AML-193 (cell line): Measurements from ENCODE around the gene SYT9.

Source experiments
- DNase-seq, 2 experiments: peaks; one replicate each; lab custom pipeline; 2025; lab: John Stamatoyannopoulos, UW

The SYT9 gene, protein sequence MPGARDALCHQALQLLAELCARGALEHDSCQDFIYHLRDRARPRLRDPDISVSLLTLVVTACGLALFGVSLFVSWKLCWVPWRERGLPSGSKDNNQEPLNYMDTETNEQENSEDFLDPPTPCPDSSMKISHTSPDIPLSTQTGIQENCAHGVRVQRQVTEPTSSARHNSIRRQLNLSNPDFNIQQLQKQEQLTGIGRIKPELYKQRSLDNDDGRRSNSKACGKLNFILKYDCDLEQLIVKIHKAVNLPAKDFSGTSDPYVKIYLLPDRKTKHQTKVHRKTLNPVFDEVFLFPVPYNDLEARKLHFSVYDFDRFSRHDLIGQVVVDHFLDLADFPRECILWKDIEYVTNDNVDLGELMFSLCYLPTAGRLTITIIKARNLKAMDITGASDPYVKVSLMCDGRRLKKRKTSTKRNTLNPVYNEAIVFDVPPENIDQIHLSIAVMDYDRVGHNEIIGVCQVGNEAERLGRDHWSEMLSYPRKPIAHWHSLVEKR

DNA sequence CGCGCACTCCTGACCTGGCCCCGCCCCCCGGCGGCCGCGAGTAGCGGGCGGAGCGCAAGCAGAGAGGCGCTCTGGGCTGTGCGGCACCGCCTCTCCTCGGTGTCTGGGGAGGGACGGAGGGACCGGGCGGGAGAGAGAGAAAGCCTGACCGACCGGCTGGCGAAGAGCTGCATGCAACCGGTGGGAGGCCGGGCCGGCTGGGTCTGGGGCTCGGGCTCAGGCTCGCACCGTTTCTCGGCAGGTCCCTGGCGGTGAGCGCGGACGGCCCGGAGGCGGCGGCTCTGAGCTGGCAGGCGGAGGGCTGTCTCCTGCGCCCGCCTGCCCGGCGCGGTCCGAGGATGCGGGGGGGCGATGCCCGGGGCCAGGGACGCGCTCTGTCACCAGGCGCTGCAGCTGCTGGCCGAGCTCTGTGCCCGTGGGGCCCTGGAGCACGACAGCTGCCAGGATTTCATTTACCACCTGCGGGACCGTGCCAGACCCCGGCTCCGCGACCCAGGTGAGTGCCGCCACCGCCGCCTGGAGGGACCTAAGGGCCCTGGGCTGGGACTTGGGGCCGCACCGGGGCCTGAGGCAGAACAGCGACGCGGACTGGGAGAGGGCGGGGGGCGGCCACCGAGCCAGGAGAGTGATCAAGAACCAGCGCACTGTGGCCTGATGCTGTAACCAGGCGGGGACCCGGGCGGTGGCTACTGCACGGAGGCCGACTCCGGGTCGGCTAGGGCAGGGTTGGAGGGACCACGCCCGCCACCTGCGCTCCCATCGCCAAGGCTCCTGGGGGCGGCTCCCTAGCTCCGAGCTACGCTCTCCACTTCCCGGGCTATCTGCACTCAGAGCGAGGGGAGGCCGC lies at the start of gene SYT9:
Gene SYT9 (plus strand): TSS at position 69 of the 847 bp plus-strand sequence. CDS start 283 bp downstream, at position 352.
- no peak for DNase-seq

DNA sequence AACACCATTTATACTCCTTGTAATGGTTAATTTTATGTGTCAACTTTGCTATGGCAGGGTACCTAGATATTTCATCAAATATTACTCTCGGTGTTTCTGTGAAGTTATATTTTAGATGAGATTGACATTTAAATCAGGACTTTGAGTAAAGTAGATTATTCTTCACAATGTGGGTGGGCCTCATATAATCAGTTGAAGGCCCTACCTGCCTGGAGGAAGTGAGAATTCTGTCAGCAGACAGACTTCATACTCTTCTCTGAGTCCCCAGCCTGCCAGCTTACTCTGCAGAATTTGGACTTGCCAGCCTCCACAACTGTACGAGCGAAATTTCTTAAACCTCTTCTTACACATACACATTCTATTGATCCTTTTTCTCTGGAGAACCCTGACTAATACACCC lies 49.3 kb upstream of the SYT9 start:
- no peak for DNase-seq

DNA sequence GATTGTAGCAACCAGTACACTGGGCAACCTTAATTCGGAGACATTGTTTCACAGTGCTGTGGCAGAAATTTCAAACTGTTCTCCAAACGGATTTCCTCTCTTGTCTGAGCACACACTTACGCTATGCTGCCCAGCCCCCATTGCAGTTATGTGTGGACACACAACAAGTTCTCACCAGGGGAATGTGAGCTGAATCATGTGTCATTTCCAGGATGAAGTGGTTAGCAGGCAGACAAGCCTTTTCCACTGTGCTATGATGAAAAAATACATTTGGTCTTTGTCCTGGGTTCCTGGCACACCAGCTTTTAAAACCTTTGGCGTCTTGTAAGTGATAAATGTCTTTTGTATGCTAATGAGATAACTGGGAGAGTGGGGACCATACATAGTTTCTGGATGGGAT lies 46.9 kb upstream of the SYT9 start:
- no peak for DNase-seq

DNA sequence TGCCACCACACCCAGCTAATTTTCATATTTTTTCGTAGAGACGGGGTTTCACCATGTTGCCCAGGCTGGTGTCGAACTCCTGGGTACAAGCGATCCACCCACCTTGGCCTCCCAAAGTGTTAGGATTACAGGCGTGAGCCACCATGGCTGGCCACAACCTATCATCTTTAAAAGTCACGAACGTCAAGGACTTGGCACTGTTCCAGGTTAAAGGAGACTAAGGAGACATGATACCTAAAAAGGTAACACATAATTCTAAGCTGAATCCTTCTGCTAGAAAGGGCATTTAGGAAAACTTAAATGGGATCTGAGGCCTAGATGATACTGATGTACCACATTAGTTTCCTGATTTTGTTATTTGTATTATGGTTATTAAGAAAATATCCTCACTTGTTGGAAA lies 43.3 kb upstream of the SYT9 start:
- DNase-seq, result no peak

DNA sequence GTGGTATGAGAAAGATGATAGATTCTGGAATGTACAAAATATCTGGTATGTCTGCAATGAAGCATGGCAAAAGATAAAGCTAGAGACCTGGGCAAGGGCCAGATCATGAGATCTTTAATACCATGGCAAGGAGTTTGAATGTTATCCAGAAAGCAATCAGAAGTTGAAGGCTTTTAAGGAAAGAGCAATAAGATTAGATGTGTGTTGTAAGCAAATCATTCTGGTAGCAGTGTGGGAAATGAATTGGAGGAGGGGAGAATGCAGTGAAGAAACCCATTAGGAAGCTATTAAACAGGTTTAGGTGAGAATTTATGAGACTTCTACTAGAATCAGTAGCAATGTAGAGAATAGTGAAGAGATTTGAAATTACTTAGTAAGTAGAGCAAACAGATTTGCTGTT lies 32.2 kb upstream of the SYT9 start:
- no peak for DNase-seq

DNA sequence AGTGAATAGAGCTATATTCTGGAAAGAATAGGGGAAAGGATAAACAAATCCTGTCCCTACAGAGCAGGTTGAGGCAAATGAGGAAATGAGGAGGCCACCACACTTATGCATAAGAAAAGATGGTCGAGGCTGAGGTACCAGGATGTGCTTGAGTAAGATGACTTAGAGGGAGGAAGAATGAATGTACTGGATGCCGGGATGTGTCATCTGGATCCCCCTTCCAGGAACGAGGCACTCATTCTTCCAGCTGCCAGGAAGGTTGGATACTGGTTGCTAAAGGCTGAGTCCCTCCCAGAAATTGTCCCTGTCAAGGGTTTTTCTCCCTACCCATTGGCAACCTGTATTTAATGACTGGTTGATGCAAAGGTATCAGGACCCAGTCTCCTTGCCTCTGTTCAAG lies 31.1 kb upstream of the SYT9 start:
- DNase-seq, result no peak

DNA sequence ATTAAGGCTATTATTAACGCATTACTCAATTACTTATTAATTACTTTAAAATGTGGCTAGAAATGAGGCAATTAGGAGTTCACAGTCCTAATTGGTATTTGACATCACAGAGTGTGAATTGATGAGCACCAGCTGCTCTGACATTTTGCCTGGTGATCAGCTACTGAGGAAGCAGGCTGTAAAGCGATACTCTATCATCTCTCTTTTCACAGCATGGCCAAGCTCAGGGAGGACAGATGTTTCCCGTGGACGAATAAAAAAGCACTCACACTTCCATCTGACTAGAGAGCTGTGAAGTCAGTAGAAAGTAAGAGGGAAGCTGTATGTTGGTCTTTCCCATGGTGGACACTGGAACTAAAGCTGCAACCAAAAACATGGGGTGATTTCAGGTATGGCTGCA lies 29.1 kb upstream of the SYT9 start:
- no peak for DNase-seq

DNA sequence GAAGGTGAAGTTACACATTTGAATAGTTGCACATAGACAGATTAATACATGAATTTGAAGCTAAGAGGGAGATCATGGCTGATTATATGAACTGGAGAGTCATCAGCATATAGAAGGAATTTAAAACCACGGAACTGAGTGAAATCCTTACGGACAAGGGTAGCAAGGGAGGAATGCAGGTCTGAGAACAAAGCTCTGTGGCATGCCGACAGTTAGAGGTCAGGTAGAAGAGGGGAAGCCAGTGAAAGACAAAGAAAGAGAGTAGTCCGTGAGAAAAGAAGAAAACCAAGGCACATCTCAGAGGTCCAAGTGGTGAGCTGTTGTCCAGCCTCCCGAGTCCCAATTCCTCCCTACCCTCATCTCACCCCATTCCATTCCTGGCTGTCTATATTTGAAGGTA lies 11.8 kb upstream of the SYT9 start:
- DNase-seq, result no peak

DNA sequence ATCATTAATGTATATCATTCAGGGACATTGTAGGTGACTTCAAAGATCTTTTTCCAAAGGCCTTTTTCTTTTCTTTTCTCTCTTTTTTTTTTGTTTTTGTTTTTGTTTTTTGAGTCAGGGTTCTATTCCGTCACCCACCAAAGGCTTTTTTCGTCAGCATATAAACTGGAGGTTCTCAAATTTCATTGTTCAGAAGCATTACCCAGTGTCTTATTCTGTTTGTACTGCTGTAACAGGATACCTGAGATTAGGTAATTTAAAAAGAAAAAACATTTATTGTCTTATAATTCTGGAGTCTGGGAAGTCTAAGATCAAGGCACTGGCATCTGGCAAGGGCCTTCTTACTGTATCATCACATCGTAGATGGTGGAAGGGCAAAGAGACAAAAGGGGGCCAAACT lies 6.4 kb upstream of the SYT9 start:
- DNase-seq, result no peak

DNA sequence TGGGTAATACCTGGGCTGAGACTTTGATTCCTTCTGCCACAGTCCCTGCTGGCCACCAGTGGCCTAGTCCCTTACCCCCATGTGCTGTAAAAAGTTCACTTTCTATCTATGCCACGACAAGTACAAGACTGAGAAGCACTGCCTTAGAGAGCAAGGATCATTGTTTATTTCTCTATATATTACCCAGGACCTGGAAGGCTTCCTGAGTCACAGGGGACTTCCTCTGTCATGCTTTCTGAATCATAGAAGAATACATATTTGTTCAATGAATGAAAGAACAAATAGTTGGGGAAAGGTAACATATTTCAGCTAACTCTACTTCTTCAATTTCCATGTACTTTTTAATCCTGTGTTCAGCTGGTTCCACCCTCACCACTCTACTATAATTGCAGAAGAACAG lies 5.5 kb upstream of the SYT9 start:
- DNase-seq, result no peak

DNA sequence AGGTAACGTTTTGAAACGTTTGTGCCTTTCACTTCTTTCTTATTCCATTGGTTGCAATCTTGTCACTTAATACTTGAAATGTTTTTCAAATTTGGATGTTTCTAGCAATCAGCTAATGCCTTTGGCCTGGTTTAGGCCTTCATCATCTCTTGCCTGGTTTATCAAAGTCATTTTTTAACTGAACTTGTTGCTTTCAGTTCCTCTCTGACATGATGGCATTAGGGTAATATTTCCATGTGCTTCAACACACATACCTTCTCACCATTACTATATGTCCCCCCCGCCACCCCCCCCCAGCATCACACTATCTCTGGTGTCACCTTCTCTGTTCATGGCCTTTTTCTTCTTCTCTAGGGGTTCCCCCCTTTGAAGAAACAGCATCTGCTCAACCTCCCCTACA lies 1.5 kb upstream of the SYT9 start:
- DNase-seq, result no peak

DNA sequence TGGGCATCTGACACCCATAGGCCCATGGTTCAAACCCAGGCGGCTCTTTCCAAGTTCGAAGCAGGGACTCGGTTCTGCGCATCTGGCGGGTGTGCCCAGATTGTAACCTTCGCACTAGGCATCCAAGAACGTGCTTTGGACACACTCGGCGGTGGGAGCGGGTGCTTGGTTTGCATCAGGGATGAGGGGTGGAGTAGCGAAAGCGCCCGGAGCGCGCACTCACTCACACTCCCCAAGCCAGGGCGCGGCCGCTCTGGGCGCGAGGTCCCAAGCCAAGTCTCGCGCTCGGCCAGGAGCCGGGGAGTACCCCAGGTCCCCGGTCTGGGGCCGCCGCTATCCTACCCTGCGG lies 243 bp upstream of the SYT9 start:
- no peak for DNase-seq

DNA sequence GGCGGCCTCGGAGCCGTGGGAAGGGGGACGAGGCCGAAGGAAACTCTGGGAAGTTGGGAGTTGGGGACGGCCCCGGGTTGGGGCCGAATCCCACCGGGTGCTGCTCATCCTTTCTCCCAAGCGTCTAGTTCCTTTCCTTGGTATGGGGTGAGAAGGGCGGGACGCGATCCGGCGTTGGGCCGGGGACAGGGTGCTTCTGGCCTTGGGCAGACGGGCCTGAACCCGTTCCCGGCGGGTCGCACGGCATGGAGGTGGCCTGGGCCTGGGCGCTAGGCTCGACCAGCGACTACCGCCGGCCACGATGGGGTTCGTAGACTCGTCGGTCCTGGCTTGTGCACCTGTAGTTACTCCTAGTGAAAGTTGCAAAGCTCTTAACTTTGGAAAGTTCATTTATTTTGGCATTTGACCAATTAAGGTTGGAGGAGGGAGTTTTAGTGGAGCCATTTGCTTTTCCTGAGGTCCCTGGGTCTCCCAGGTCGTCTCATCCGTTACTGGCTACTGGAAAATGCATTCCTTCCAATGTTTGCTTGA lies 1.0 kb downstream of the SYT9 start:
- DNase-seq, result no peak

DNA sequence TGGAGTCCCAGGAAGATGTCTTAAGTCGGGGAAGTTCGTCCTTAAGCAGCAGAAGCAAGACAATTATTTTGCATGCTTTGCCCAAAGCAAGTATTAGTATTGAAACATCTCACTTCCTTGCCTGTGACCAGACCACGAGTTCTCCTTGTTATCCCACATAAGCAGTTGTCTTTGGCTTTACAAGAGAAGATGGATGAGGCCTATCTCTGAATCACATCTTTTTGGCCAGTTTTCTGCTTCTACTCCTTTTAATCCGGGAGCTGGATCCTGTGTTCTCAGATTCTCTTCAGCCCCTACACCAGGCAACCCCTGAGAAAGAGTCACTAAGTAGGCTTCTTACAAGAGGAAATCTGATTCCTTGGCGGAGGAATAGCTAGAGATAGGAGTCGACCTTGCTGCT lies 2.1 kb downstream of the SYT9 start:
- DNase-seq, result no peak

DNA sequence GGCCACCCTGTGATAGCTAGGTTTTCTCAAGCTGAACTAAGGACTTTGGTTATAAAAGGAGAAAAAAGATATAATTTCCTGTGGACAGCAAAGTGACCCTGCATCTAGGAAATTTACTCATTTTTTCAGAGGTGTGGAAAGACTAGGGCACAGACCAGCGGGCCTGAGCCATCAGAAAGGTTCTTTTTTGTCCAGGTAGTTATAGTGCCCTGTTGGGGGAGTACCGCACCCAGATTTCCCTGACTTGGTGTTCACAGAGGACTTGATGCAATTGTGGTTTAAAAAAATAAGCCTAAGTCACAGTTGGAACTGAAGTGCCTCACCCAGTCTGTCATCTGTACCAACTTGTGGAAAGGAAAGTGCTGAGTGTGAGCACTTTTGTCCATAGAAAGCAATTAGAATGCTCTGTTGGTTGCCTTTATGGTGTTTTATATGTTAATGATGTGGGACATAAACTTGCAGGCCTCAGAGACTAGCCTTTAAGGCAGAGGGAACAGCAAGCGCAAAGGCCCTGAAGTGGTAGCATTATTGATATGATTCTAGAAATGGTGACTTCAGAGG lies 3.1 kb downstream of the SYT9 start:
- DNase-seq, result no peak

DNA sequence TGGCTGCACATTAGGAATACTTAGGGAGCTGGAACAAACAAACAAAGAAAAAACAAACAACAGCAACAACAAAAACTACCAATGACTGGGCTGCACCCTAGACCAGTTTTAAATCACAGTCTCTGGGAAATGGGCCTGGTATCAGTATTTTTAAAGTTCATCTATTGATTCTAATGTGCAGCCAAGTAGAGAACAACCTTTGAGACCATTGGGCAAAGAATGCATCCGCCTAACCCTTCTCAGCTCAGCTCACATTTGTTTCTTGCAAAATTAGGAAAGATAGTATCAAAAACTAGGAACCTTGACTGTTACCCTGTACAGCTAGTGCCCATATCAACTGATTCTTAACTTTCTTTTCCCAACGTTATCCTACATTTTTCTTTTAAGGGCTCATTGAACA lies 5.2 kb downstream of the SYT9 start:
- DNase-seq, result no peak

DNA sequence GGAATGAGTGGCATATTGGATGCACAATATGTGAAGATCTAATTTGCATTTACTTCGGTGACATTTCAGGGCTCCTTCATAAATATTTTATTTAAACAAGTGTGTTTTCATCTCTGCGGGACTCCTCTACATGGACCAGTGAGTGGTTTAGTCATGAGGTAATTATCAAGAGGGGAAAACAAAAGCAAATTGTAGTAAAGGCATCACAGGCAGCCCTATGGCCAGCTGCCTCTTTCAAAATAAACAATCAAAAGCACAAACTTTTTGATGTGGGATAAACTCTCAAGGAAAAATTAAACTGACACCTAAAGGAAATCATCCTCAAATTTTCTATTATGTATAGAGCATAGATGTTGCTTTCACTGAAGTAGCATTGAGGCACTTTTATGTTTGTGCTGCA lies 6.0 kb downstream of the SYT9 start:
- DNase-seq, result no peak

DNA sequence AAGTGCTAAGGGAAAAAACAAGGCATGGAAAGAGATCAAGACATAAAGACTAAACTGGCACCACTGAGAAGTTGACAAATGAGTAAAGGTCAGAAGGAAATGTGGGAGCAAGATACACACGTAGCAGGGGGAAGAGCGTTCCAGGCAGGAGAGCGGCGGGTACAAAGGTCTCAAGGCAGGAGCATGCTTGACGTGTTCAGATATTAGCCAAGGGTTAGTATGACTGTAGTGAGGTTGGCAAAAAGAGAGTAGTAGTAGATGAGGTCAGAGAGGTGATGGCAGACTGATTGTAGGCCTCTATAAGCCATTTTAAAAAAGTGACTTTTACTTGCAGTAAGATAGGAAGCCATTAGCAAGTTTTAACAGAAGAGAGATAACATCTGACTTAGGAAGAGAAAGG lies 9.9 kb downstream of the SYT9 start:
- DNase-seq, result no peak

DNA sequence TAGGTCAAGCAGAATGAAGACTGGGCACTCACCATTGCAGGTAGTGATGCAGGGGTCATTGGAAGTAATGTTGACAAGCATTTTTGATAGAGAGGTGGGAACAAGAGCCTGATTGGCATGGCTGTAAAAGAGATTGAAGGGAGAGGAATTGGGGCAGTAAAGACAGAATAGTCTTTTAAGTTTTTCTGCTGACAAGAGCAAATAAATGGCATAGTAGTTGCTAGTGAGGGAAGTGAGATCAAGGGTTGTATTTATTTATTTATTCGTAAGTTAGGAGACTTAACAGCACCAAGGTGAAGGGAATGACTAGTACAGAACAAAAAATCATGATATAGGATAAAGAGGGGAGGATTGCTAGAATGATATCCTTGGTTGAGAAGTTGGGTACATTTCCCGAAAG lies 11.0 kb downstream of the SYT9 start:
- no peak for DNase-seq

DNA sequence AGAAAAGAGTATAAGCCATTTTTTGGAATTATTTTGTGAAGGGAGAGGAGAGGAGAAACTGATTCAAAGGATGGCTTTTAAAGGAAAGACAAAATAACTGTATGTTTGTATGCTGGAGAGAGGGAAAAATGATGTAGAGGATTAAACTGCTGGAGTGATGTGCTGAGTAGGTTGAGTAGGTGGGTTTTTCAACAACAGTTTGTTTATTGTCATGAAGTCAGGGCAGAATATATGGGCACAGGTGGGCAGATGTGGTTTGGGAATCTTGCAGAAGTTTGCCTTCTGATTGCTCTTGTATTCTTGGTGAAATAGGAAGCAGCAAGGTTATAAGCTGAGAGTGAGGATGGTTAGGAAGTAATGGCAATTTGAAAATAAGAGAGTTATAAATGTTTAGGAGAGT lies 12.1 kb downstream of the SYT9 start:
- no peak for DNase-seq

DNA sequence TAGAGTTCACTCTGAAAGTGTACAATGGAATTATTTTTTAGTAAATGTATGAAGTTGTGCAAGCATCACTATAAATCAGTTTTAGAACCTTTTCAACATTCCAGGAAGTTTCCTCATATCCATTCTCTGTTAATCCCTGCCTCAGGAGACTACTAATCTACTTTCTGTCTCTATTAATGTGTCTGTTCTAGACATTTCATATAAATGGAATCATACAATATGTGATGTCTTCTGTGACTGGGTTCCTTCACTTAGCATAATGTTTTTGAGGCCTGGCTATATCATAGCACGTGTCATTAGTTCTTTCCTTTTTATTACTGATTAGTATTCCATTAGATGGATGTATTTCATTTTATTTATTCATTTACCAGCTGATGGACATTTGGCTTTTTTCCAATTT lies 17.1 kb downstream of the SYT9 start:
- no peak for DNase-seq

DNA sequence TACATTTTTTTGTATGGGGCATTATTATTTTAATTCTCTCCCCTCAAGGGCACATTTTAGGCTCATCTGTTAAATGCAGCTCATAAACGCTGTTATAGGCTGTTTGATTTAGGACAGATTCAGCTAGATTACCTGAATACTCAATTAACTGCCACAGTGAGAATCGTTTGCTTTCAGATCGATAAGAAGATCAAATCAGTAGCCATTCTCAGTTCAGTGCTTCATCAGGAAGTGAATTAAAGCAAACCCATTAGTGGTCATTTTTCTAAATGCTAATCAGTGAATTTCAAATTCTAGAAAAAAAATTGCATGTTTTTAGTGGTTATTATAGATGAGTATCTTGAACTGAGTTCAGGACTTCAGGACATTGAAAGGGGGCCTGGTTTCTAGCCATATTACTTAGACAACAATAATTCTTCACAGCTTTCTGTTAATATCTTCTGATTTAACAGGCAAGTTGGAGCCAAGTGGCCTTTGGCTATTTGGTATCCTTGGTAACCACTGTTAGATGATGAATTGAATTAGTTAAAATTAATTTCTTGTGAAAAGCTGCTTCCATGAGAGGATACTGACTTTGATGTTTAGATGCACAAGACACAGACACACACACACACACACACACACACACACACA lies 18.6 kb downstream of the SYT9 start:
- no peak for DNase-seq
